SK-N-SH (cell line): ENCODE results near the gene SLC5A12. TPM values are rescaled to one million over a fixed set of nuclear protein-coding genes. Genes with fewer than 3 reads are reported as not detected.

Source experiments
- CTCF ChIA-PET: fragments of 300-600, 350-600 bp; formaldehyde crosslinking; extraction: SDS; loops from one replicate; lab custom pipeline; 2021; lab: Yijun Ruan, JAX
- POLR2A ChIA-PET: fragments of 350-600 bp; sonication (Branson Sonifier 250); formaldehyde crosslinking; extraction: SDS; loops from one replicate; lab custom pipeline; 2020; ENCODE audit warnings: antibody characterized with exemption, inconsistent platforms; lab: Yijun Ruan, JAX
- DNase-seq: peaks from one replicate; pipeline ENCODE4 v3.0.0; 2012
- H2AFZ ChIP-seq: fragments of 200-600 bp; sonication (generic); 2 replicates; pipeline ENCODE4 v1.8.1; 2016; ENCODE audit warnings: antibody characterized with exemption, mild to moderate bottlenecking, low read depth
- H3F3A ChIP-seq: fragments of 200-600 bp; sonication (generic); replicated peaks from 2 replicates; pipeline ENCODE3; 2016; ENCODE audit warnings: antibody characterized with exemption, mild to moderate bottlenecking; ENCODE audit not compliant: insufficient read depth
- H3K27ac ChIP-seq, 2 experiments: fragments of 200-500 bp in 1 of 2; fragments of 200-600 bp in 1 of 2; sonication (Bioruptor generic) in 1 of 2; sonication (generic), shearing (Covaris generic) in 1 of 2; 2 replicates each; pipeline versions ENCODE4 v1.5.1 to v1.6.1; 2014 to 2016; ENCODE audit warnings: low read depth in 2 of 2, inconsistent platforms in 1 of 2, low read length in 1 of 2, mild to moderate bottlenecking in 1 of 2, mixed read lengths in 1 of 2
- H3K27me3 ChIP-seq: fragments of 200-600 bp; sonication (generic), shearing (Covaris generic); 2 replicates; pipeline ENCODE4 v1.6.1; 2016; ENCODE audit warnings: mixed run types; ENCODE audit not compliant: insufficient read depth
- H3K36me3 ChIP-seq, 2 experiments: fragments of 200-500 bp in 1 of 2; fragments of 200-600 bp in 1 of 2; sonication (Bioruptor generic) in 1 of 2; sonication (generic) in 1 of 2; replicated peaks in 1 of 2; 2 replicates each; pipeline versions ENCODE3 to v1.5.1; 2014 to 2016; ENCODE audit warnings: low read length in 1 of 2, mild to moderate bottlenecking in 1 of 2; ENCODE audit not compliant: insufficient read depth in 2 of 2, control insufficient read depth in 1 of 2
- H3K4me1 ChIP-seq, 2 experiments: fragments of 200-500 bp in 1 of 2; fragments of 200-600 bp in 1 of 2; sonication (Bioruptor generic) in 1 of 2; sonication (generic), shearing (Covaris generic) in 1 of 2; 2 replicates each; pipeline versions ENCODE4 v1.5.1 to v1.6.1; 2014 to 2016; ENCODE audit warnings: low read depth in 1 of 2, low read length in 1 of 2, mixed run types in 1 of 2; ENCODE audit not compliant: insufficient read depth in 2 of 2, control insufficient read depth in 1 of 2
- H3K4me2 ChIP-seq: fragments of 200-600 bp; sonication (generic), shearing (Covaris generic); 2 replicates; pipeline ENCODE4 v1.6.1; 2017; ENCODE audit warnings: mixed run types
- H3K4me3 ChIP-seq, 2 experiments: fragments of 200-500 bp in 1 of 2; fragments of 200-600 bp in 1 of 2; sonication (Bioruptor generic) in 1 of 2; sonication (generic), shearing (Covaris generic) in 1 of 2; 2 replicates each; pipeline versions ENCODE4 v1.5.1 to v1.8.1; 2014 to 2016; ENCODE audit warnings: low read depth in 2 of 2, inconsistent platforms in 1 of 2, low read length in 1 of 2, mild to moderate bottlenecking in 1 of 2, mixed read lengths in 1 of 2, moderate library complexity in 1 of 2
- H3K79me2 ChIP-seq: fragments of 200-600 bp; sonication (generic); 2 replicates; pipeline ENCODE4 v1.8.1; 2017; ENCODE audit warnings: mild to moderate bottlenecking; ENCODE audit not compliant: insufficient read depth
- H3K9ac ChIP-seq: fragments of 200-600 bp; sonication (generic); 2 replicates; pipeline ENCODE4 v1.6.1; 2017; ENCODE audit warnings: mixed run types
- H3K9me2 ChIP-seq: fragments of 200-600 bp; sonication (generic); 2 replicates; pipeline ENCODE4 v1.6.1; 2017; ENCODE audit warnings: mixed run types
- H3K9me3 ChIP-seq: fragments of 200-600 bp; sonication (generic); 2 replicates; pipeline ENCODE4 v1.6.1; 2017; ENCODE audit warnings: mixed run types, mild to moderate bottlenecking, moderate library complexity
- H4K20me1 ChIP-seq: fragments of 200-600 bp; sonication (generic); 2 replicates; pipeline ENCODE4 v1.6.1; 2017; ENCODE audit warnings: mild to moderate bottlenecking, mixed run types; ENCODE audit not compliant: insufficient read depth
- CHD2 ChIP-seq: fragments of 150-350 bp; IDR thresholded peaks from 2 replicates; pipeline ENCODE4 v1.6.1; 2018; ENCODE audit warnings: low read length; ENCODE audit not compliant: partially characterized antibody
- EZH2phosphoT487 ChIP-seq: fragments of 200-600 bp; sonication (generic); IDR thresholded peaks from 2 replicates; pipeline ENCODE4 v1.6.1; 2017; ENCODE audit warnings: low read depth, mixed run types, mild to moderate bottlenecking, antibody characterized with exemption, moderate library complexity, borderline replicate concordance
- FOSL2 ChIP-seq: IDR thresholded peaks from 2 replicates; pipeline ENCODE4 v1.4.0; 2012; ENCODE audit warnings: low read depth, mild to moderate bottlenecking, moderate library complexity, borderline replicate concordance
- FOXJ3 ChIP-seq: sonication (generic); formaldehyde crosslinking; IDR thresholded peaks from 2 replicates; pipeline ENCODE4 v1.5.1; 2020; ENCODE audit warnings: mild to moderate bottlenecking, missing genetic modification reagents
- FOXM1 ChIP-seq: IDR thresholded peaks from 2 replicates; pipeline ENCODE4 v1.4.0; 2012; ENCODE audit warnings: low read depth, mild to moderate bottlenecking
- GABPA ChIP-seq: IDR thresholded peaks from 2 replicates; pipeline ENCODE4 v1.4.0; 2012; ENCODE audit warnings: low read depth, mild to moderate bottlenecking
- GATA2 ChIP-seq: sonication (generic); formaldehyde crosslinking; IDR thresholded peaks from 2 replicates; pipeline ENCODE4 v1.5.0; 2020; ENCODE audit warnings: mild to moderate bottlenecking, missing genetic modification reagents
- MEF2A ChIP-seq: IDR thresholded peaks from 2 replicates; pipeline ENCODE4 v1.4.0; 2012; ENCODE audit warnings: low read depth, borderline replicate concordance
- MXI1 ChIP-seq: IDR thresholded peaks from 2 replicates; pipeline ENCODE4 v1.6.1; 2012; ENCODE audit warnings: mild to moderate bottlenecking, low read depth, low read length, improper control_type of control experiment
- NFIC ChIP-seq: IDR thresholded peaks from 2 replicates; pipeline ENCODE4 v1.4.0; 2012; ENCODE audit warnings: borderline replicate concordance
- NRF1 ChIP-seq: IDR thresholded peaks from 2 replicates; pipeline ENCODE4 v1.6.1; 2012; ENCODE audit warnings: low read depth, mild to moderate bottlenecking, low read length
- RFX5 ChIP-seq: IDR thresholded peaks from 2 replicates; pipeline ENCODE4 v1.6.1; 2012; ENCODE audit warnings: mild to moderate bottlenecking, improper control_type of control experiment, low read length
- SIN3A ChIP-seq: IDR thresholded peaks from 2 replicates; pipeline ENCODE4 v1.6.1; 2012; ENCODE audit warnings: low read depth, mild to moderate bottlenecking, low read length, moderate library complexity, borderline replicate concordance
- TEAD4 ChIP-seq: IDR thresholded peaks from 2 replicates; pipeline ENCODE4 v1.4.0; 2012; ENCODE audit warnings: mild to moderate bottlenecking, borderline replicate concordance; ENCODE audit not compliant: insufficient read depth
- YY1 ChIP-seq: IDR thresholded peaks from 2 replicates; pipeline ENCODE4 v1.4.0; 2012; ENCODE audit warnings: low read depth, mild to moderate bottlenecking
- WGBS: methylation state at CpG from one replicate; pipeline ENCODE4 v1.1.6; 2017; ENCODE audit warnings: low lambda C conversion rate; 5-methylcytosine and 5-hydroxymethylcytosine counted together
- polyA plus RNA-seq, 3 experiments: library from polyadenylated mRNA; depleted of rRNA; stranded (reverse); fragments of >200 nt; gene quantifications; 2 replicates each; pipeline ENCODE4 v1.2.3, GENCODE V29; 2012
- TF ChIP-seq, protein P1 (sequence below): IDR thresholded peaks from 2 replicates; pipeline ENCODE4 v1.6.1; 2012; ENCODE audit warnings: mild to moderate bottlenecking, low read depth, low read length, moderate library complexity
- TF ChIP-seq, protein P2 (sequence below): fragments of 200-600 bp; sonication (generic); IDR thresholded peaks from 2 replicates; pipeline ENCODE4 v1.6.1; 2017; ENCODE audit warnings: antibody characterized with exemption, mild to moderate bottlenecking, moderate library complexity
- TF ChIP-seq, protein P3 (sequence below): fragments of 150-350 bp; IDR thresholded peaks from 2 replicates; pipeline ENCODE4 v1.6.1; 2016; ENCODE audit warnings: mild to moderate bottlenecking, low read depth, low read length
- TF ChIP-seq, protein P4 (sequence below): IDR thresholded peaks from 2 replicates; pipeline ENCODE4 v1.4.0; 2012; ENCODE audit warnings: low read depth, borderline replicate concordance
- TF ChIP-seq, protein P5 (sequence below): IDR thresholded peaks from 2 replicates; pipeline ENCODE4; 2012

The SLC5A12 gene, protein sequence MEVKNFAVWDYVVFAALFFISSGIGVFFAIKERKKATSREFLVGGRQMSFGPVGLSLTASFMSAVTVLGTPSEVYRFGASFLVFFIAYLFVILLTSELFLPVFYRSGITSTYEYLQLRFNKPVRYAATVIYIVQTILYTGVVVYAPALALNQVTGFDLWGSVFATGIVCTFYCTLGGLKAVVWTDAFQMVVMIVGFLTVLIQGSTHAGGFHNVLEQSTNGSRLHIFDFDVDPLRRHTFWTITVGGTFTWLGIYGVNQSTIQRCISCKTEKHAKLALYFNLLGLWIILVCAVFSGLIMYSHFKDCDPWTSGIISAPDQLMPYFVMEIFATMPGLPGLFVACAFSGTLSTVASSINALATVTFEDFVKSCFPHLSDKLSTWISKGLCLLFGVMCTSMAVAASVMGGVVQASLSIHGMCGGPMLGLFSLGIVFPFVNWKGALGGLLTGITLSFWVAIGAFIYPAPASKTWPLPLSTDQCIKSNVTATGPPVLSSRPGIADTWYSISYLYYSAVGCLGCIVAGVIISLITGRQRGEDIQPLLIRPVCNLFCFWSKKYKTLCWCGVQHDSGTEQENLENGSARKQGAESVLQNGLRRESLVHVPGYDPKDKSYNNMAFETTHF
- polyA plus RNA-seq (2012; rRNA removed), result 0.03 and 0.13 TPM in 2 replicates
- polyA plus RNA-seq (2012; cell fraction: cytosol; rRNA removed), result under 0.01 and 0.04 TPM in 2 replicates
- polyA plus RNA-seq (2012; cell fraction: nucleus; rRNA removed), result 0.13 and 0.14 TPM in 2 replicates

DNA sequence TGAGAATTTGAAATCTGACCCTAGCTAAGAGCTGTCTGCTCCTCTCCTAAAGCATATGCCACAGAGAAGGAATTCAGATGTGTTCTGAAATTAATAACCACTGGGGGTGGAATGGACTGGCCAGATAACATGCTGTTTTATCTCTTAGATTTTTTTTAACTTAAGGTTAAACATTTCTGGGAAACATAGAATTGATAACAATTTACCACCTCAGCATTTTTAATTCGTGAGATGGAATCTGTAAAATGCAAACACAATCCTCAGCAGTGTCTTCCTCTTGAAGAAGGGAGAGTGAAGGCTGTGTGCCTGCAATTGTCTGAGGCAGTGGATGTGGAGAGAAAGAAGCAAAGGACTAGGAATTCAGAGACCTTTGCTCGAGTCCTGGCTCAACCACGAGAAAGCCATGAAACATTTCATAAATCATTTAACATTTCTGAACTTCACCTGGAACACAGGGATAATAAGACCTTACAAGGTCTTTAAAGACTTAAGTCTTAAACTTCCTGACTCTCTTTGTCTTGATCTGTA lies at the start of gene SLC5A12:
SLC5A12 (minus strand) TSS at position 113 of the 528 bp plus-strand sequence. CDS start 346 bp downstream, outside the sequence.
- POLR2A ChIA-PET, result no interaction called here

More for the DNA sequence above, at the start of gene SLC5A12:
- H3K9ac ChIP-seq, result no peak within 1 kb of the TSS
- H3K4me3 ChIP-seq, result no peak within 1 kb of the TSS
- H3K9me3 ChIP-seq, result no peaks in the 10 kb centered on the region
- no peaks in the 10 kb centered on the region for H3K36me3 ChIP-seq
- H3K79me2 ChIP-seq, result no peaks in the 10 kb centered on the region
- no peaks in the 10 kb centered on the region for H4K20me1 ChIP-seq
- H3K4me1 ChIP-seq, result no peaks in the 10 kb centered on the region
- H2AFZ ChIP-seq, result no peak within 1 kb of the TSS
- H3K27ac ChIP-seq, result no peak within 1 kb of the TSS
- H3K9me2 ChIP-seq, result no peaks in the 10 kb centered on the region
- H3K27me3 ChIP-seq, result no peaks in the 10 kb centered on the region
- TF ChIP-seq CHD2 (no peak), YY1 (no peak), NFIC (no peak), GABPA (no peak), SIN3A (no peak), GATA2 (CRISPR knock-in tag) (no peak), NRF1 (no peak), RFX5 (no peak), TEAD4 (no peak), FOSL2 (no peak), FOXM1 (no peak), MEF2A (no peak), FOXJ3 (CRISPR knock-in tag) (no peak), EZH2phosphoT487 (no peak), MXI1 (no peak)
- TF ChIP-seq, protein P1, sequence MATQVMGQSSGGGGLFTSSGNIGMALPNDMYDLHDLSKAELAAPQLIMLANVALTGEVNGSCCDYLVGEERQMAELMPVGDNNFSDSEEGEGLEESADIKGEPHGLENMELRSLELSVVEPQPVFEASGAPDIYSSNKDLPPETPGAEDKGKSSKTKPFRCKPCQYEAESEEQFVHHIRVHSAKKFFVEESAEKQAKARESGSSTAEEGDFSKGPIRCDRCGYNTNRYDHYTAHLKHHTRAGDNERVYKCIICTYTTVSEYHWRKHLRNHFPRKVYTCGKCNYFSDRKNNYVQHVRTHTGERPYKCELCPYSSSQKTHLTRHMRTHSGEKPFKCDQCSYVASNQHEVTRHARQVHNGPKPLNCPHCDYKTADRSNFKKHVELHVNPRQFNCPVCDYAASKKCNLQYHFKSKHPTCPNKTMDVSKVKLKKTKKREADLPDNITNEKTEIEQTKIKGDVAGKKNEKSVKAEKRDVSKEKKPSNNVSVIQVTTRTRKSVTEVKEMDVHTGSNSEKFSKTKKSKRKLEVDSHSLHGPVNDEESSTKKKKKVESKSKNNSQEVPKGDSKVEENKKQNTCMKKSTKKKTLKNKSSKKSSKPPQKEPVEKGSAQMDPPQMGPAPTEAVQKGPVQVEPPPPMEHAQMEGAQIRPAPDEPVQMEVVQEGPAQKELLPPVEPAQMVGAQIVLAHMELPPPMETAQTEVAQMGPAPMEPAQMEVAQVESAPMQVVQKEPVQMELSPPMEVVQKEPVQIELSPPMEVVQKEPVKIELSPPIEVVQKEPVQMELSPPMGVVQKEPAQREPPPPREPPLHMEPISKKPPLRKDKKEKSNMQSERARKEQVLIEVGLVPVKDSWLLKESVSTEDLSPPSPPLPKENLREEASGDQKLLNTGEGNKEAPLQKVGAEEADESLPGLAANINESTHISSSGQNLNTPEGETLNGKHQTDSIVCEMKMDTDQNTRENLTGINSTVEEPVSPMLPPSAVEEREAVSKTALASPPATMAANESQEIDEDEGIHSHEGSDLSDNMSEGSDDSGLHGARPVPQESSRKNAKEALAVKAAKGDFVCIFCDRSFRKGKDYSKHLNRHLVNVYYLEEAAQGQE, result no peak
- TF ChIP-seq, protein P2, sequence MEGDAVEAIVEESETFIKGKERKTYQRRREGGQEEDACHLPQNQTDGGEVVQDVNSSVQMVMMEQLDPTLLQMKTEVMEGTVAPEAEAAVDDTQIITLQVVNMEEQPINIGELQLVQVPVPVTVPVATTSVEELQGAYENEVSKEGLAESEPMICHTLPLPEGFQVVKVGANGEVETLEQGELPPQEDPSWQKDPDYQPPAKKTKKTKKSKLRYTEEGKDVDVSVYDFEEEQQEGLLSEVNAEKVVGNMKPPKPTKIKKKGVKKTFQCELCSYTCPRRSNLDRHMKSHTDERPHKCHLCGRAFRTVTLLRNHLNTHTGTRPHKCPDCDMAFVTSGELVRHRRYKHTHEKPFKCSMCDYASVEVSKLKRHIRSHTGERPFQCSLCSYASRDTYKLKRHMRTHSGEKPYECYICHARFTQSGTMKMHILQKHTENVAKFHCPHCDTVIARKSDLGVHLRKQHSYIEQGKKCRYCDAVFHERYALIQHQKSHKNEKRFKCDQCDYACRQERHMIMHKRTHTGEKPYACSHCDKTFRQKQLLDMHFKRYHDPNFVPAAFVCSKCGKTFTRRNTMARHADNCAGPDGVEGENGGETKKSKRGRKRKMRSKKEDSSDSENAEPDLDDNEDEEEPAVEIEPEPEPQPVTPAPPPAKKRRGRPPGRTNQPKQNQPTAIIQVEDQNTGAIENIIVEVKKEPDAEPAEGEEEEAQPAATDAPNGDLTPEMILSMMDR, result no peak
- TF ChIP-seq, protein P3, sequence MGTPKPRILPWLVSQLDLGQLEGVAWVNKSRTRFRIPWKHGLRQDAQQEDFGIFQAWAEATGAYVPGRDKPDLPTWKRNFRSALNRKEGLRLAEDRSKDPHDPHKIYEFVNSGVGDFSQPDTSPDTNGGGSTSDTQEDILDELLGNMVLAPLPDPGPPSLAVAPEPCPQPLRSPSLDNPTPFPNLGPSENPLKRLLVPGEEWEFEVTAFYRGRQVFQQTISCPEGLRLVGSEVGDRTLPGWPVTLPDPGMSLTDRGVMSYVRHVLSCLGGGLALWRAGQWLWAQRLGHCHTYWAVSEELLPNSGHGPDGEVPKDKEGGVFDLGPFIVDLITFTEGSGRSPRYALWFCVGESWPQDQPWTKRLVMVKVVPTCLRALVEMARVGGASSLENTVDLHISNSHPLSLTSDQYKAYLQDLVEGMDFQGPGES, result no peak
- TF ChIP-seq, protein P4, sequence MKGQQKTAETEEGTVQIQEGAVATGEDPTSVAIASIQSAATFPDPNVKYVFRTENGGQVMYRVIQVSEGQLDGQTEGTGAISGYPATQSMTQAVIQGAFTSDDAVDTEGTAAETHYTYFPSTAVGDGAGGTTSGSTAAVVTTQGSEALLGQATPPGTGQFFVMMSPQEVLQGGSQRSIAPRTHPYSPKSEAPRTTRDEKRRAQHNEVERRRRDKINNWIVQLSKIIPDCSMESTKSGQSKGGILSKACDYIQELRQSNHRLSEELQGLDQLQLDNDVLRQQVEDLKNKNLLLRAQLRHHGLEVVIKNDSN, result no peak
- TF ChIP-seq, protein P5, sequence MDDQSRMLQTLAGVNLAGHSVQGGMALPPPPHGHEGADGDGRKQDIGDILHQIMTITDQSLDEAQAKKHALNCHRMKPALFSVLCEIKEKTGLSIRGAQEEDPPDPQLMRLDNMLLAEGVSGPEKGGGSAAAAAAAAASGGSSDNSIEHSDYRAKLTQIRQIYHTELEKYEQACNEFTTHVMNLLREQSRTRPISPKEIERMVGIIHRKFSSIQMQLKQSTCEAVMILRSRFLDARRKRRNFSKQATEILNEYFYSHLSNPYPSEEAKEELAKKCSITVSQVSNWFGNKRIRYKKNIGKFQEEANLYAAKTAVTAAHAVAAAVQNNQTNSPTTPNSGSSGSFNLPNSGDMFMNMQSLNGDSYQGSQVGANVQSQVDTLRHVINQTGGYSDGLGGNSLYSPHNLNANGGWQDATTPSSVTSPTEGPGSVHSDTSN, result no peak
- no peak within 1 kb of the TSS for H3K4me2 ChIP-seq
- no peak for DNase-seq
- WGBS, result 50% methylated on average over 3 of the region's 3 CpGs
- H3F3A ChIP-seq, result no peaks in the 10 kb centered on the region
- CTCF ChIA-PET, result no interaction called here
